Smooth muscle cell (in vitro differentiated cells): ENCODE results near the gene IP6K3. TPM values are rescaled to one million over a fixed set of nuclear protein-coding genes. Genes with fewer than 3 reads are reported as not detected.

ENCODE experiments used
- DNase-seq: peaks from one replicate; lab custom pipeline; 2025; ENCODE audit not compliant: unreplicated experiment; lab: John Stamatoyannopoulos, UW
- H2AFZ ChIP-seq: fragments of 200-600 bp; sonication (generic); 2 replicates; pipeline ENCODE4 v1.6.0; 2016; ENCODE audit warnings: antibody characterized with exemption, low read depth, mild to moderate bottlenecking
- H3F3A ChIP-seq: fragments of 200-600 bp; sonication (generic); 2 replicates; pipeline ENCODE4 v1.6.0; 2017; ENCODE audit warnings: antibody characterized with exemption, low read depth
- H3K27ac ChIP-seq: fragments of 200-600 bp; sonication (generic); 2 replicates; pipeline ENCODE4 v1.5.1; 2016; ENCODE audit warnings: low read depth, mild to moderate bottlenecking
- H3K27me3 ChIP-seq: fragments of 200-600 bp; sonication (generic); 2 replicates; pipeline ENCODE4 v1.6.1; 2016; ENCODE audit warnings: low read depth, mild to moderate bottlenecking
- H3K36me3 ChIP-seq: fragments of 200-600 bp; sonication (generic); 2 replicates; pipeline ENCODE4 v1.5.1; 2016; ENCODE audit warnings: low read depth
- H3K4me1 ChIP-seq: fragments of 200-600 bp; sonication (generic); 2 replicates; pipeline ENCODE4 v1.5.1; 2016; ENCODE audit warnings: low read depth
- H3K4me2 ChIP-seq: fragments of 200-600 bp; sonication (generic); 2 replicates; pipeline ENCODE4 v1.6.0; 2016; ENCODE audit warnings: mild to moderate bottlenecking
- H3K4me3 ChIP-seq: fragments of 200-600 bp; sonication (generic); 2 replicates; pipeline ENCODE4 v1.5.1; 2016; ENCODE audit warnings: mild to moderate bottlenecking
- H3K79me2 ChIP-seq: fragments of 200-600 bp; sonication (generic); 2 replicates; pipeline ENCODE4 v1.6.0; 2016; ENCODE audit warnings: low read depth, mild to moderate bottlenecking
- H3K9ac ChIP-seq: fragments of 200-600 bp; sonication (generic); 2 replicates; pipeline ENCODE4 v1.6.0; 2016; ENCODE audit warnings: low read depth
- H3K9me3 ChIP-seq: fragments of 200-600 bp; sonication (generic); replicated peaks from 2 replicates; pipeline ENCODE4 v1.5.1; 2016; ENCODE audit warnings: low read depth
- H4K20me1 ChIP-seq: fragments of 200-600 bp; sonication (generic); 2 replicates; pipeline ENCODE4 v1.6.0; 2016; ENCODE audit warnings: low read depth
- WGBS: methylation state at CpG from one replicate; pipeline ENCODE4 v1.1.7; 2016; ENCODE audit warnings: low lambda C conversion rate; 5-methylcytosine and 5-hydroxymethylcytosine counted together
- polyA plus RNA-seq: library from polyadenylated mRNA; unstranded; fragments of >200 nt; fragmentation: Nextera tagmentation; extraction: Ambion mirVana; gene quantifications from 2 replicates; pipeline ENCODE4 v1.2.1, GENCODE V29; 2016
- total RNA-seq: library from RNA; depleted of rRNA; stranded (reverse); fragments of >200 nt; gene quantifications from 2 replicates; pipeline ENCODE4 v1.2.3, GENCODE V29; 2014
- TF ChIP-seq, protein P1 (sequence below): fragments of 200-600 bp; sonication (generic); IDR thresholded peaks from 2 replicates; pipeline ENCODE4 v1.5.1; 2017; ENCODE audit warnings: borderline replicate concordance, mild to moderate bottlenecking, antibody characterized with exemption; ENCODE audit not compliant: insufficient read depth, poor library complexity, severe bottlenecking

IP6K3 gene
- total and polyA plus RNA-seq, 2 experiments from 2014 or later: 2.6 to 5.6 TPM

DNA sequence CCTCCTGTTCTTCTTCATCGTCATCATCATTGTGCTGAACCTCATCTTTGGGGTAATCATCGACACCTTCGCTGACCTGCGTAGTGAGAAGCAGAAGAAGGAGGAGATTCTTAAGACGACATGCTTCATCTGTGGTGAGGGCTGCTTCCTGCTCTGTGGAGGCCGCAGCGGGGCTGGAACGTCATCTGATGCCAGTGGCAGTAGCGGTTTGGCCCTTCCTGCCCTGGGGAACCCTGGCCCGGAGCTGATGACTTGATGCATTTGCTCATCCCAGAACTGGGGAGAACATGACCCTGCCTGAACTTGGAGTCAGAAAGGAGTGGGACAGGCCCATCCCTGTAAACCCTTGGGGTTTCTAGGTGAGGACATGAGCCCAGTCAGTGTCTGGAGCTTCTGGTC, 53.9 kb downstream of the IP6K3 start:
- no peak overlapping the region for H2AFZ ChIP-seq
- no peak overlapping the region for H3K4me3 ChIP-seq
- H3K9ac ChIP-seq: no peak overlapping the region
- 89% methylated on average over 10 of the region's 10 CpGs for WGBS
- H3K27ac ChIP-seq: no peak overlapping the region
- TF ChIP-seq, protein P1, sequence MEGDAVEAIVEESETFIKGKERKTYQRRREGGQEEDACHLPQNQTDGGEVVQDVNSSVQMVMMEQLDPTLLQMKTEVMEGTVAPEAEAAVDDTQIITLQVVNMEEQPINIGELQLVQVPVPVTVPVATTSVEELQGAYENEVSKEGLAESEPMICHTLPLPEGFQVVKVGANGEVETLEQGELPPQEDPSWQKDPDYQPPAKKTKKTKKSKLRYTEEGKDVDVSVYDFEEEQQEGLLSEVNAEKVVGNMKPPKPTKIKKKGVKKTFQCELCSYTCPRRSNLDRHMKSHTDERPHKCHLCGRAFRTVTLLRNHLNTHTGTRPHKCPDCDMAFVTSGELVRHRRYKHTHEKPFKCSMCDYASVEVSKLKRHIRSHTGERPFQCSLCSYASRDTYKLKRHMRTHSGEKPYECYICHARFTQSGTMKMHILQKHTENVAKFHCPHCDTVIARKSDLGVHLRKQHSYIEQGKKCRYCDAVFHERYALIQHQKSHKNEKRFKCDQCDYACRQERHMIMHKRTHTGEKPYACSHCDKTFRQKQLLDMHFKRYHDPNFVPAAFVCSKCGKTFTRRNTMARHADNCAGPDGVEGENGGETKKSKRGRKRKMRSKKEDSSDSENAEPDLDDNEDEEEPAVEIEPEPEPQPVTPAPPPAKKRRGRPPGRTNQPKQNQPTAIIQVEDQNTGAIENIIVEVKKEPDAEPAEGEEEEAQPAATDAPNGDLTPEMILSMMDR: no peak
- no peaks in the 10 kb centered on the region for H3K4me1 ChIP-seq
- H3K79me2 ChIP-seq: no peaks in the 10 kb centered on the region
- no peak overlapping the region for H3K4me2 ChIP-seq
- H3K36me3 ChIP-seq: no peaks in the 10 kb centered on the region
- H3F3A ChIP-seq: peaks cover 5% of the 10 kb centered on the region
- no peaks in the 10 kb centered on the region for H4K20me1 ChIP-seq
- DNase-seq: no peak
- no peaks in the 10 kb centered on the region for H3K9me3 ChIP-seq
- H3K27me3 ChIP-seq: no peaks in the 10 kb centered on the region

- Histone ChIP-seq H3K27ac (no peak overlapping the region), H4K20me1 (no peaks in the 10 kb centered on the region)
These were observed 54.5 kb downstream of the IP6K3 start for GRCh38 chr6:33692078-33692759.

DNA sequence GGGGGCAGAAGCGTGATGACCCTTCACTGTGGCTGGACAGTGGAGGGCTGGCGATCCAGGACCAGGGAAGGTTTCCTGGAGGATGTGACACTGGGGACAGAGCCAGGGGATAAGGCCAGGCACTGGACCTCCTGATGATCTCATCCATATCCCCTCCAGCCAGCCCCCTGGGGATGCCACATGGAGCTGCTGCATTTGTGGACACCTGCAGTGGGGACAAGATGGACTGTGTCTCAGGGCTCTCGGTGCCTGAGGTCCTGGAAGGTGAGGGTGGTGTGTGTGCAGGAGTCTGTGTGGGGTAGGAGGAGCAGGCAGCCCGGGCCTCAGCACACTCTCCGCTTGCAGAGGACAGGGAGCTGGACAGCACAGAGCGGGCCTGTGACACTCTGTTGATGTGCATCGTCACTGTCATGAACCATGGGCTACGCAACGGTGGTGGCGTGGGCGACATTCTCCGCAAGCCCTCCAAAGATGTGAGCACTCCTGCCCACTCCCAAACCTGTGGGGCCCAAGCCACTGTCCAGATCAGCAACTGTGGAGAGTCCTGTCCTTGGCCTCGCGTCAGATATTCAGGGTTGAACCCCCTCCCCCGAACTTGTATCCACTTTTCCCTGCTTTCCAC, 55.1 kb downstream of the IP6K3 start:
- H3K9me3 ChIP-seq: no peaks in the 10 kb centered on the region
- no peak overlapping the region for H3K27ac ChIP-seq
- TF ChIP-seq, protein P1: no peak
- no peaks in the 10 kb centered on the region for H3K4me1 ChIP-seq
- no peak for DNase-seq
- no peaks in the 10 kb centered on the region for H3K27me3 ChIP-seq
- H3K36me3 ChIP-seq: no peaks in the 10 kb centered on the region
- H2AFZ ChIP-seq: no peak overlapping the region
- H3K9ac ChIP-seq: no peak overlapping the region
- H3F3A ChIP-seq: peaks cover 5% of the 10 kb centered on the region
- no peak overlapping the region for H3K4me2 ChIP-seq
- WGBS: 88% methylated on average over 14 of the region's 15 CpGs
- no peaks in the 10 kb centered on the region for H3K79me2 ChIP-seq
- H3K4me3 ChIP-seq: no peak overlapping the region
- no peaks in the 10 kb centered on the region for H4K20me1 ChIP-seq

More at GRCh38 chr6:33692078-33692759, 54.5 kb downstream of the IP6K3 start:
- Histone ChIP-seq H3K9me3 (no peaks in the 10 kb centered on the region), H3K9ac (no peak overlapping the region), H3K79me2 (no peaks in the 10 kb centered on the region), H3K4me3 (no peak overlapping the region), H3K27me3 (no peaks in the 10 kb centered on the region), H2AFZ (no peak overlapping the region), H3K36me3 (no peaks in the 10 kb centered on the region), H3K4me2 (no peak overlapping the region), H3F3A (peaks cover 5% of the 10 kb centered on the region), H3K4me1 (no peaks in the 10 kb centered on the region)
- TF ChIP-seq, protein P1: no peak
- WGBS: 73% methylated on average over 12 of the region's 12 CpGs
- no peak for DNase-seq
